NCI-H748 (cell line): ENCODE data around the gene LYPD6B.

Source experiments
- DNase-seq: peaks from one replicate; lab custom pipeline; 2025; ENCODE audit not compliant: unreplicated experiment; lab: John Stamatoyannopoulos, UW

The LYPD6B gene

GRCh38 chr2:149037851-149038250 lies 648 bp upstream of the LYPD6B start:
- peak; percentile 80 for DNase-seq

GRCh38 chr2:149039213-149039724 lies 770 bp downstream of the LYPD6B start:
- peak; percentile 34 for DNase-seq

GRCh38 chr2:149040451-149040850 lies 2.0 kb downstream of the LYPD6B start:
- DNase-seq = peak; percentile 55

GRCh38 chr2:149041482-149041881 lies 3.0 kb downstream of the LYPD6B start:
- no peak for DNase-seq

- DNase-seq = no peak
Measured at GRCh38 chr2:149042881-149043280, 4.4 kb downstream of the LYPD6B start.

GRCh38 chr2:149044500-149044899 lies 6.0 kb downstream of the LYPD6B start:
- no peak for DNase-seq

- DNase-seq = no peak
Measured at GRCh38 chr2:149047118-149047517, 8.6 kb downstream of the LYPD6B start.

GRCh38 chr2:149049142-149049541 lies 10.6 kb downstream of the LYPD6B start:
- DNase-seq = no peak

GRCh38 chr2:149050188-149050587 lies 11.7 kb downstream of the LYPD6B start:
- DNase-seq = no peak

GRCh38 chr2:149055751-149056150 lies 17.3 kb downstream of the LYPD6B start:
- no peak for DNase-seq

GRCh38 chr2:149056541-149057255 lies 18.2 kb downstream of the LYPD6B start:
- DNase-seq = no peak

GRCh38 chr2:149057401-149057800 lies 18.9 kb downstream of the LYPD6B start:
- no peak for DNase-seq

- no peak for DNase-seq
Measured at GRCh38 chr2:149058936-149059335, 20.4 kb downstream of the LYPD6B start.

- DNase-seq = no peak
Measured at GRCh38 chr2:149059822-149060221, 21.3 kb downstream of the LYPD6B start.

GRCh38 chr2:149061133-149061745 lies 22.7 kb downstream of the LYPD6B start:
- no peak for DNase-seq

GRCh38 chr2:149062531-149062930 lies 24.0 kb downstream of the LYPD6B start:
- no peak for DNase-seq

- peak; percentile 38 for DNase-seq
Measured at GRCh38 chr2:149063177-149063576, 24.7 kb downstream of the LYPD6B start.

GRCh38 chr2:149064365-149064841 lies 25.9 kb downstream of the LYPD6B start:
- DNase-seq = peak; percentile 47

- no peak for DNase-seq
Measured at GRCh38 chr2:149064856-149065630, 26.5 kb downstream of the LYPD6B start.

GRCh38 chr2:149068225-149068995 lies 29.9 kb downstream of the LYPD6B start:
- DNase-seq = no peak
